Osteocyte (in vitro differentiated cells): ENCODE data around the gene PROB1. TPM values are rescaled to one million over a fixed set of nuclear protein-coding genes. Genes with fewer than 3 reads are reported as not detected.

Experiments
- DNase-seq: peaks from one replicate; pipeline ENCODE4 v3.0.0; 2021; ENCODE audit warnings: mixed read lengths; ENCODE audit not compliant: unreplicated experiment; ENCODE audit errors: extremely low spot score
- H3K27ac Mint-ChIP-seq: one replicate; pipeline ENCODE4 v1.8.0; 2021; ENCODE audit warnings: mild to moderate bottlenecking, mixed read lengths; ENCODE audit not compliant: unreplicated experiment
- H3K27me3 Mint-ChIP-seq: one replicate; pipeline ENCODE4 v1.8.0; 2021; ENCODE audit warnings: mixed read lengths; ENCODE audit not compliant: unreplicated experiment
- H3K36me3 Mint-ChIP-seq: one replicate; pipeline ENCODE4 v1.8.0; 2021; ENCODE audit warnings: mixed read lengths; ENCODE audit not compliant: unreplicated experiment
- H3K4me1 Mint-ChIP-seq: one replicate; pipeline ENCODE4 v1.8.0; 2021; ENCODE audit warnings: mixed read lengths; ENCODE audit not compliant: unreplicated experiment
- H3K4me3 Mint-ChIP-seq: one replicate; pipeline ENCODE4 v1.8.0; 2021; ENCODE audit warnings: mild to moderate bottlenecking, moderate library complexity, mixed read lengths; ENCODE audit not compliant: unreplicated experiment
- H3K9me3 Mint-ChIP-seq: one replicate; pipeline ENCODE4 v1.8.0; 2021; ENCODE audit warnings: mixed read lengths; ENCODE audit not compliant: unreplicated experiment
- CTCF ChIP-seq: fragments of 200-600 bp; sonication (generic); IDR thresholded peaks from 2 replicates; pipeline ENCODE4 v1.5.0; 2021; ENCODE audit warnings: antibody characterized with exemption, mild to moderate bottlenecking, moderate library complexity
- total RNA-seq: library from RNA; stranded (reverse); gene quantifications from 2 replicates; pipeline ENCODE4 v1.2.1, GENCODE V29; 2021

PROB1 gene
- total RNA-seq, 1 donor from 2014 or later = 1.5 TPM

GRCh38 chr5:139406963-139407362 lies 12.1 kb upstream of the PROB1 start:
- Mint-ChIP-seq H3K9me3 (no peaks in the 10 kb centered on the region), H3K4me1 (peaks cover 29% of the 10 kb centered on the region), H3K4me3 (no peak overlapping the region), H3K36me3 (peaks cover under 1% of the 10 kb centered on the region), H3K27me3 (no peaks in the 10 kb centered on the region), H3K27ac (no peak overlapping the region)
- no peak for TF ChIP-seq CTCF
- no peak for DNase-seq

GRCh38 chr5:139404484-139404840 lies 9.6 kb upstream of the PROB1 start:
- H3K36me3 Mint-ChIP-seq = peaks cover 3% of the 10 kb centered on the region

GRCh38 chr5:139403787-139404483 lies 9.0 kb upstream of the PROB1 start, which contains the start of gene SPATA24:
TSS of gene SPATA24 (minus strand) at chr5:139404089. CDS start at chr5:139404060, 29 bp downstream.
- Mint-ChIP-seq H3K27ac (peak within 1 kb of the TSS; percentile 100), H3K4me3 (peak within 1 kb of the TSS; percentile 96), H3K4me1 (peaks cover 29% of the 10 kb centered on the region), H3K9me3 (no peaks in the 10 kb centered on the region), H3K27me3 (no peaks in the 10 kb centered on the region), H3K36me3 (peaks cover 6% of the 10 kb centered on the region)
- DNase-seq = peak; percentile 98
- TF ChIP-seq CTCF = no peak

More at GRCh38 chr5:139404484-139404840, 9.6 kb upstream of the PROB1 start:
- peaks cover 29% of the 10 kb centered on the region for H3K4me1 Mint-ChIP-seq
- H3K9me3 Mint-ChIP-seq = no peaks in the 10 kb centered on the region
- H3K27ac Mint-ChIP-seq = peak overlapping the region; percentile 100
- no peak for TF ChIP-seq CTCF
- DNase-seq = no peak
- H3K27me3 Mint-ChIP-seq = no peaks in the 10 kb centered on the region
- peak overlapping the region; percentile 96 for H3K4me3 Mint-ChIP-seq

- Mint-ChIP-seq H3K27ac (peak overlapping the region; percentile 100), H3K36me3 (peaks cover 6% of the 10 kb centered on the region), H3K27me3 (no peaks in the 10 kb centered on the region), H3K4me3 (peak overlapping the region; percentile 96), H3K4me1 (peaks cover 29% of the 10 kb centered on the region), H3K9me3 (no peaks in the 10 kb centered on the region)
- no peak for DNase-seq
- TF ChIP-seq CTCF = no peak
Observed at GRCh38 chr5:139403418-139403786, 8.5 kb upstream of the PROB1 start.

GRCh38 chr5:139402561-139403158 lies 7.8 kb upstream of the PROB1 start:
- H3K27ac Mint-ChIP-seq = peak overlapping the region; percentile 100
- no peaks in the 10 kb centered on the region for H3K9me3 Mint-ChIP-seq
- peaks cover 6% of the 10 kb centered on the region for H3K36me3 Mint-ChIP-seq
- TF ChIP-seq CTCF = peak; percentile 40
- no peaks in the 10 kb centered on the region for H3K27me3 Mint-ChIP-seq
- peak overlapping the region; percentile 96 for H3K4me3 Mint-ChIP-seq
- H3K4me1 Mint-ChIP-seq = peaks cover 33% of the 10 kb centered on the region
- DNase-seq = no peak
